Measurements from ENCODE around the gene ANKRD60. TPM values are rescaled to one million over a fixed set of nuclear protein-coding genes. Genes with fewer than 3 reads are reported as not detected.

Gene ANKRD60
- total and polyA plus RNA-seq, 8 donors, result not detected

DNA sequence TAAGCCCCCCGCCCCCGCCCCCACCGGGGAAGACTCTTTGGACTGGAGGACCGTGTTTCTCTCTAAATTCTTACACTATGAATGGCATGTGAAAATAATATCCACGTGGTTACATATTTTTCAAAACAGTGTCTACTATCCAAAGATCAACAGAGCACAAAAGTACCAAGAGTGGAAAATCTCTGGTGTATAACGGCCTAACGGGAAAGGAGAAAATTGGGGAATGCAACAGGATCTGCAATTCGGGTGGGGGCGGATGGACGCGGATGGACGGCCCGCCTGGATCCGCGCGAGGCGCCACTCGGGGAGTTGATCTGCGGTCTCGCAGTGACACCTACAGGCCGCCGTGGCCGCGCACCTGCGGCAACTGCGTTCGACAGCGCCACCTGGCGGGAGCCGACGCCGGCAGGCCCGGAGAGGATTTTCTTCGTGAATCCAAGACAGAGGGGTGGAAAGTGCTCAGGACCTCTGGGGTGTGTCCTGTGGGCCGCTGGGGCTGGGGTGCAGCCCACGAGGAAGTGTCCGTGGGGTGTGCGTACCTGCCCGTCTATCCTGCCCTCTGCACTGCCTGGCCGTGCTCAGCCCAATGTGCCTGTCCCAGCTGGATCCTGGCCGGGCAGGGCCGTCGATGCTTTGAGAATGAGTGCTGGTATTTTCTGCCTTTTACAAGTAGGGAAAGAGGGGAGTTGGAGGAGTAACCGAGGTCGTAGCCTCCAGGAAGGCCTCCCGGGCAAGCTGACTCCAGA is 18.6 kb downstream of the ANKRD60 start:
- intact Hi-C loops (cut with DNase I; ENCODE audit: low total_unique reads), result loop anchor here (5.0 kb wide), 1 partner anchor 693 kb away; no protein-coding TSS in a partner anchor
- Histone ChIP-seq H3K4me3 (no peak overlapping the region), H3K27ac (no peak overlapping the region), H3K27me3 (peaks cover 0 to 53% (median 13%) of the 10 kb centered on the region in 3 donors), H3K4me1 (peaks cover 0 to 7% (median 3%) of the 10 kb centered on the region in 4 donors), H3K36me3 (no peaks in the 10 kb centered on the region), H3K9me3 (no peaks in the 10 kb centered on the region)
- DNase-seq, result peak; percentile 88 to 92
- TF ChIP-seq, protein P1, sequence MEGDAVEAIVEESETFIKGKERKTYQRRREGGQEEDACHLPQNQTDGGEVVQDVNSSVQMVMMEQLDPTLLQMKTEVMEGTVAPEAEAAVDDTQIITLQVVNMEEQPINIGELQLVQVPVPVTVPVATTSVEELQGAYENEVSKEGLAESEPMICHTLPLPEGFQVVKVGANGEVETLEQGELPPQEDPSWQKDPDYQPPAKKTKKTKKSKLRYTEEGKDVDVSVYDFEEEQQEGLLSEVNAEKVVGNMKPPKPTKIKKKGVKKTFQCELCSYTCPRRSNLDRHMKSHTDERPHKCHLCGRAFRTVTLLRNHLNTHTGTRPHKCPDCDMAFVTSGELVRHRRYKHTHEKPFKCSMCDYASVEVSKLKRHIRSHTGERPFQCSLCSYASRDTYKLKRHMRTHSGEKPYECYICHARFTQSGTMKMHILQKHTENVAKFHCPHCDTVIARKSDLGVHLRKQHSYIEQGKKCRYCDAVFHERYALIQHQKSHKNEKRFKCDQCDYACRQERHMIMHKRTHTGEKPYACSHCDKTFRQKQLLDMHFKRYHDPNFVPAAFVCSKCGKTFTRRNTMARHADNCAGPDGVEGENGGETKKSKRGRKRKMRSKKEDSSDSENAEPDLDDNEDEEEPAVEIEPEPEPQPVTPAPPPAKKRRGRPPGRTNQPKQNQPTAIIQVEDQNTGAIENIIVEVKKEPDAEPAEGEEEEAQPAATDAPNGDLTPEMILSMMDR (IDR thresholded peaks at IDR 0.05), result peak in 6 of 7 experiments; percentile 79 to 100 (median 100)
- TF ChIP-seq POLR2AphosphoS5 (IDR thresholded peaks at IDR 0.05), result peak in 1 of 3 donors; percentile 46
- no peak for TF ChIP-seq EP300 (IDR thresholded peaks at IDR 0.05)
- no peak for TF ChIP-seq POLR2A (IDR thresholded peaks at IDR 0.05)
- WGBS, 5 donors, result 5 to 9% (median 7%) methylated on average over 37 to 46 of the region's 46 CpGs

DNA sequence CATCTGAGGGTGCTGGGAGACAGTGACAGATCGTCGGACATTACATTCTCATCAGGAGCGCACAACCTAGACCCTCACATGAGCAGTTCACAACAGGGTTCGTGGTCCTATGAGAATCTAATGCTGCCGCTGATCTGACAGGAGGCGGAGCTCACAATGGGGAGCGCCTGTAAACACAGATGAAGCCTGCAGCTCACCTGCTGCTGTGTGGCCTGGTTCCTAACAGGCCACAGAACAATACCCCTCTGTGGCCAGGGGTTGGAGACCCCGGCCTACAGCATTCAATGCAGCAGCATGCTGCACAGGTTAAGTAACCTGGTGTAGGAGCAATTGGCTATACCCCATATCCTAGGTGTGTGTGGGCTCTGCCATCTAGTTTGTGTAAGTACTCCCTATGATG is 19.5 kb downstream of the ANKRD60 start:
- Histone ChIP-seq H3K4me3 (no peak overlapping the region), H3K36me3 (no peaks in the 10 kb centered on the region), H3K27me3 (peaks cover 0 to 46% (median 10%) of the 10 kb centered on the region in 3 donors), H3K4me1 (peaks cover 0 to 7% (median 3%) of the 10 kb centered on the region in 4 donors), H3K27ac (no peak overlapping the region), H3K9me3 (no peaks in the 10 kb centered on the region)
- TF ChIP-seq POLR2AphosphoS5 (IDR thresholded peaks at IDR 0.05) (no peak), POLR2A (IDR thresholded peaks at IDR 0.05) (no peak), EP300 (IDR thresholded peaks at IDR 0.05) (no peak)
- TF ChIP-seq, protein P1 (IDR thresholded peaks at IDR 0.05), result no peak
- DNase-seq, result no peak
- WGBS, 5 donors, result 53 to 74% (median 57%) methylated on average over 8 of the region's 8 CpGs
- intact Hi-C loops (cut with DNase I; ENCODE audit: low total_unique reads), result no loop called here

DNA sequence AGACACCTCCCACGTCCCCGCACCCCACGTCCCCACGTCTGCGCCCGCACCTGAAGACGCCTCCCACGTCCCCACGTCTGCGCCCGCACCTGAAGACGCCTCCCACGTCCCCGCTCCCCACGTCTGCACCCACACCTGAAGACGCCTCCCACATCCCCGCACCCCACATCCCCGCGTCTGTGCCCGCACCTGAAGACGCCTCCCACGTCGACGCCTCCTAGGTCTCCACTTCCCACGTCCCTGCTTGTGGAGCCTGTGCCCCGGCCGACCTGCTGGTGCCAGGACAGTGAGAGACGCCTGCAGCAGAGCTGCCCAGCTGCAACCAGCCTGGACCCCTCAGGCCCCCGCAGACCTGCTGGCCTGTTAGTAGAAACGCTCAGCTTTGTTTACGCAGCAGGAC is 22.6 kb downstream of the ANKRD60 start:
- no peak for DNase-seq
- Histone ChIP-seq H3K36me3 (no peaks in the 10 kb centered on the region), H3K27me3 (peaks cover 0 to 23% (median 10%) of the 10 kb centered on the region in 3 donors), H3K4me1 (peaks cover 0 to 7% (median 3%) of the 10 kb centered on the region in 4 donors), H3K4me3 (no peak overlapping the region), H3K9me3 (no peaks in the 10 kb centered on the region), H3K27ac (no peak overlapping the region)
- intact Hi-C loops (cut with DNase I; ENCODE audit: low total_unique reads), result loop anchor here (2.0 kb wide), 1 partner anchor 607 kb away; no protein-coding TSS in a partner anchor
- 87 to 90% (median 88%) methylated on average over 22 to 31 of the region's 31 CpGs for WGBS, 5 donors
- no peak for TF ChIP-seq POLR2AphosphoS5 (IDR thresholded peaks at IDR 0.05)
- no peak for TF ChIP-seq POLR2A (IDR thresholded peaks at IDR 0.05)
- TF ChIP-seq EP300 (IDR thresholded peaks at IDR 0.05), result no peak
- TF ChIP-seq, protein P1 (IDR thresholded peaks at IDR 0.05), result no peak

DNA sequence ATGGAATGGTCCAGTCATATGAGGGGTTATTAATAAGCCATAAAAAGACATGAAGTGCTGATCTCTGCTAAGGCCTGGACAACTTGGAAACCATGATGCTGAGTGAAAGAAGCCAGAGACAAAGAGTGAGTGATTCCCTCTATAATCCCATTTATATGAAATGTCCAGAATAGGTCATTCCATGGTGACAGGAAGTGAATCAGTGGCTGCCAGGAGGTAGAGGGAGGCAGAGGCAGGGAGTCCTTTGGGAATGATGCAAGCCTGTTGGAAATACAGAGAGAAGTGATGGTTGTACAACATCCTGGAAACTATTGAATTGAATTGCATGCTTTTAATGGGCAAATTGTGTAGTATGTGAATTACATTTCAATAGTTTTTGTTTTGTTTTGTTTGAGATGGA is 26.4 kb downstream of the ANKRD60 start:
- no peak overlapping the region for H3K4me3 ChIP-seq
- H3K27me3 ChIP-seq, result peaks cover 0 to 5% (median 0%) of the 10 kb centered on the region in 3 donors
- no peaks in the 10 kb centered on the region for H3K9me3 ChIP-seq
- H3K4me1 ChIP-seq, result no peaks in the 10 kb centered on the region
- intact Hi-C loops (cut with DNase I; ENCODE audit: low total_unique reads), result no loop called here
- no peak overlapping the region for H3K27ac ChIP-seq
- no peaks in the 10 kb centered on the region for H3K36me3 ChIP-seq
- DNase-seq, result no peak
- TF ChIP-seq POLR2A (IDR thresholded peaks at IDR 0.05) (no peak), EP300 (IDR thresholded peaks at IDR 0.05) (no peak), POLR2AphosphoS5 (IDR thresholded peaks at IDR 0.05) (no peak)
- TF ChIP-seq, protein P1 (IDR thresholded peaks at IDR 0.05), result no peak
